Epidermal melanocyte (primary cell): ENCODE measurements around the gene PPME1.

Experiments
- DNase-seq: peaks from one replicate; pipeline ENCODE4 v3.0.0; 2011; ENCODE audit warnings: low spot score; ENCODE audit not compliant: insufficient read length

PPME1 gene

GRCh38 chr11:74278721-74279161, 107.7 kb downstream of the PPME1 start:
- peak; percentile 30 for DNase-seq

- DNase-seq, result no peak
These were observed 108.2 kb downstream of the PPME1 start for GRCh38 chr11:74279256-74279655.

- no peak for DNase-seq
These were observed 109.4 kb downstream of the PPME1 start for GRCh38 chr11:74280494-74280893.

GRCh38 chr11:74282421-74282820, 111.3 kb downstream of the PPME1 start:
- DNase-seq, result no peak

GRCh38 chr11:74282914-74283371, 111.9 kb downstream of the PPME1 start:
- DNase-seq, result no peak

- DNase-seq, result no peak
These were observed 112.6 kb downstream of the PPME1 start for GRCh38 chr11:74283580-74284180.

- DNase-seq, result no peak
These were observed 113.4 kb downstream of the PPME1 start for GRCh38 chr11:74284466-74284865.

- no peak for DNase-seq
These were observed 117.1 kb downstream of the PPME1 start for GRCh38 chr11:74288161-74288560.

GRCh38 chr11:74288911-74289310, 117.8 kb downstream of the PPME1 start:
- DNase-seq, result no peak

- DNase-seq, result no peak
These were observed 126.4 kb downstream of the PPME1 start for GRCh38 chr11:74297484-74297883.

GRCh38 chr11:74299015-74299414, 127.9 kb downstream of the PPME1 start:
- no peak for DNase-seq
